SK-N-SH (cell line): ENCODE results near the gene CAV1. TPM values are rescaled to one million over a fixed set of nuclear protein-coding genes. Genes with fewer than 3 reads are reported as not detected.

ENCODE experiments used
- CTCF ChIA-PET: fragments of 300-600, 350-600 bp; formaldehyde crosslinking; extraction: SDS; loops from one replicate; lab custom pipeline; 2021; lab: Yijun Ruan, JAX
- POLR2A ChIA-PET: fragments of 350-600 bp; sonication (Branson Sonifier 250); formaldehyde crosslinking; extraction: SDS; loops from one replicate; lab custom pipeline; 2020; ENCODE audit warnings: antibody characterized with exemption, inconsistent platforms; lab: Yijun Ruan, JAX
- DNase-seq: peaks from one replicate; pipeline ENCODE4 v3.0.0; 2012
- H2AFZ ChIP-seq: fragments of 200-600 bp; sonication (generic); 2 replicates; pipeline ENCODE4 v1.8.1; 2016; ENCODE audit warnings: antibody characterized with exemption, mild to moderate bottlenecking, low read depth
- H3F3A ChIP-seq: fragments of 200-600 bp; sonication (generic); replicated peaks from 2 replicates; pipeline ENCODE3; 2016; ENCODE audit warnings: antibody characterized with exemption, mild to moderate bottlenecking; ENCODE audit not compliant: insufficient read depth
- H3K27ac ChIP-seq, 2 experiments: fragments of 200-500 bp in 1 of 2; fragments of 200-600 bp in 1 of 2; sonication (Bioruptor generic) in 1 of 2; sonication (generic), shearing (Covaris generic) in 1 of 2; 2 replicates each; pipeline versions ENCODE4 v1.5.1 to v1.6.1; 2014 to 2016; ENCODE audit warnings: low read depth in 2 of 2, inconsistent platforms in 1 of 2, low read length in 1 of 2, mild to moderate bottlenecking in 1 of 2, mixed read lengths in 1 of 2
- H3K27me3 ChIP-seq: fragments of 200-600 bp; sonication (generic), shearing (Covaris generic); 2 replicates; pipeline ENCODE4 v1.6.1; 2016; ENCODE audit warnings: mixed run types; ENCODE audit not compliant: insufficient read depth
- H3K36me3 ChIP-seq, 2 experiments: fragments of 200-500 bp in 1 of 2; fragments of 200-600 bp in 1 of 2; sonication (Bioruptor generic) in 1 of 2; sonication (generic) in 1 of 2; replicated peaks in 1 of 2; 2 replicates each; pipeline versions ENCODE3 to v1.5.1; 2014 to 2016; ENCODE audit warnings: low read length in 1 of 2, mild to moderate bottlenecking in 1 of 2; ENCODE audit not compliant: insufficient read depth in 2 of 2, control insufficient read depth in 1 of 2
- H3K4me1 ChIP-seq, 2 experiments: fragments of 200-500 bp in 1 of 2; fragments of 200-600 bp in 1 of 2; sonication (Bioruptor generic) in 1 of 2; sonication (generic), shearing (Covaris generic) in 1 of 2; 2 replicates each; pipeline versions ENCODE4 v1.5.1 to v1.6.1; 2014 to 2016; ENCODE audit warnings: low read depth in 1 of 2, low read length in 1 of 2, mixed run types in 1 of 2; ENCODE audit not compliant: insufficient read depth in 2 of 2, control insufficient read depth in 1 of 2
- H3K4me2 ChIP-seq: fragments of 200-600 bp; sonication (generic), shearing (Covaris generic); 2 replicates; pipeline ENCODE4 v1.6.1; 2017; ENCODE audit warnings: mixed run types
- H3K4me3 ChIP-seq, 2 experiments: fragments of 200-500 bp in 1 of 2; fragments of 200-600 bp in 1 of 2; sonication (Bioruptor generic) in 1 of 2; sonication (generic), shearing (Covaris generic) in 1 of 2; 2 replicates each; pipeline versions ENCODE4 v1.5.1 to v1.8.1; 2014 to 2016; ENCODE audit warnings: low read depth in 2 of 2, inconsistent platforms in 1 of 2, low read length in 1 of 2, mild to moderate bottlenecking in 1 of 2, mixed read lengths in 1 of 2, moderate library complexity in 1 of 2
- H3K79me2 ChIP-seq: fragments of 200-600 bp; sonication (generic); 2 replicates; pipeline ENCODE4 v1.8.1; 2017; ENCODE audit warnings: mild to moderate bottlenecking; ENCODE audit not compliant: insufficient read depth
- H3K9ac ChIP-seq: fragments of 200-600 bp; sonication (generic); 2 replicates; pipeline ENCODE4 v1.6.1; 2017; ENCODE audit warnings: mixed run types
- H3K9me2 ChIP-seq: fragments of 200-600 bp; sonication (generic); 2 replicates; pipeline ENCODE4 v1.6.1; 2017; ENCODE audit warnings: mixed run types
- H3K9me3 ChIP-seq: fragments of 200-600 bp; sonication (generic); 2 replicates; pipeline ENCODE4 v1.6.1; 2017; ENCODE audit warnings: mixed run types, mild to moderate bottlenecking, moderate library complexity
- H4K20me1 ChIP-seq: fragments of 200-600 bp; sonication (generic); 2 replicates; pipeline ENCODE4 v1.6.1; 2017; ENCODE audit warnings: mild to moderate bottlenecking, mixed run types; ENCODE audit not compliant: insufficient read depth
- CTCF ChIP-seq: fragments of 200-600 bp; sonication (generic); IDR thresholded peaks from 2 replicates; pipeline ENCODE4 v1.6.1; 2017; ENCODE audit warnings: antibody characterized with exemption, mild to moderate bottlenecking, moderate library complexity
- ELF1 ChIP-seq: IDR thresholded peaks from 2 replicates; pipeline ENCODE4 v1.4.0; 2012
- EP300 ChIP-seq, 2 experiments: IDR thresholded peaks; 2 replicates each; pipeline versions ENCODE4 v1.4.0 to v1.6.1; 2012; ENCODE audit warnings: borderline replicate concordance in 1 of 2, low read depth in 1 of 2, low read length in 1 of 2
- EZH2phosphoT487 ChIP-seq: fragments of 200-600 bp; sonication (generic); IDR thresholded peaks from 2 replicates; pipeline ENCODE4 v1.6.1; 2017; ENCODE audit warnings: low read depth, mixed run types, mild to moderate bottlenecking, antibody characterized with exemption, moderate library complexity, borderline replicate concordance
- FOSL2 ChIP-seq: IDR thresholded peaks from 2 replicates; pipeline ENCODE4 v1.4.0; 2012; ENCODE audit warnings: low read depth, mild to moderate bottlenecking, moderate library complexity, borderline replicate concordance
- FOXJ3 ChIP-seq: sonication (generic); formaldehyde crosslinking; IDR thresholded peaks from 2 replicates; pipeline ENCODE4 v1.5.1; 2020; ENCODE audit warnings: mild to moderate bottlenecking, missing genetic modification reagents
- FOXM1 ChIP-seq: IDR thresholded peaks from 2 replicates; pipeline ENCODE4 v1.4.0; 2012; ENCODE audit warnings: low read depth, mild to moderate bottlenecking
- MEF2A ChIP-seq: IDR thresholded peaks from 2 replicates; pipeline ENCODE4 v1.4.0; 2012; ENCODE audit warnings: low read depth, borderline replicate concordance
- MXI1 ChIP-seq: IDR thresholded peaks from 2 replicates; pipeline ENCODE4 v1.6.1; 2012; ENCODE audit warnings: mild to moderate bottlenecking, low read depth, low read length, improper control_type of control experiment
- NFIC ChIP-seq: IDR thresholded peaks from 2 replicates; pipeline ENCODE4 v1.4.0; 2012; ENCODE audit warnings: borderline replicate concordance
- RFX5 ChIP-seq: IDR thresholded peaks from 2 replicates; pipeline ENCODE4 v1.6.1; 2012; ENCODE audit warnings: mild to moderate bottlenecking, improper control_type of control experiment, low read length
- TCF12 ChIP-seq: IDR thresholded peaks from 2 replicates; pipeline ENCODE4 v1.4.0; 2012
- YY1 ChIP-seq: IDR thresholded peaks from 2 replicates; pipeline ENCODE4 v1.4.0; 2012; ENCODE audit warnings: low read depth, mild to moderate bottlenecking
- polyA plus RNA-seq, 3 experiments: library from polyadenylated mRNA; depleted of rRNA; stranded (reverse); fragments of >200 nt; gene quantifications; 2 replicates each; pipeline ENCODE4 v1.2.3, GENCODE V29; 2012
- TF ChIP-seq, protein P1 (sequence below): fragments of 150-350 bp; IDR thresholded peaks from 2 replicates; pipeline ENCODE4 v1.6.1; 2016; ENCODE audit warnings: mild to moderate bottlenecking, low read depth, low read length
- TF ChIP-seq, protein P2 (sequence below): IDR thresholded peaks from 2 replicates; pipeline ENCODE4 v1.4.0; 2012; ENCODE audit warnings: low read depth, borderline replicate concordance

CAV1 gene
- polyA plus RNA-seq, 1 of the 3 experiments (the other 2 are of a cell fraction) = 968 TPM

DNA sequence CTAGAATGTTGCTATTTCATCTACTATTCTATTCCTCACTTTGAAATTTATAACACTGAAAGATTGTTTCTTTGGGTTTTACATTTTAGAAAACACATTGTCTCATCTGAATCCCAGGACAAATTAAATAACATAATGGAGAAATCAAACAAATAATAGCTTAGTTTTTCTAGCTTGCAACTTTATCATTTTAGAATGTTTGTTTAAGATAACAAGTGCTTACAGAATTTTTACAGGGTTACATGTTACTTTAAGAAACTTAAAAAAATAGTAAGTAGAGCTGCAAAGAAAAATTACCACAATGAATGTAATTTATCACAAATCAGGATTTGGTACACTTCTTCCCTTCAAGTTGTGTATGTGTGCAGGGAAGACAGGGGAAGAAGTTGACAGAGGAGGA is 14.0 kb upstream of the CAV1 start:
- peak overlapping the region; percentile 57; the same call in 1 of the 2 replicates for H2AFZ ChIP-seq
- H3K9me3 ChIP-seq = no peaks in the 10 kb centered on the region
- ChIA-PET POLR2A (no interaction called here), CTCF (interaction anchor here (1.9 to 3.7 kb wide), 2 partner anchors 15 to 80 kb away, joined by 4 to 12 read pairs; no protein-coding TSS in a partner anchor)
- DNase-seq = no peak
- peak overlapping the region; percentile 66 for H3K4me2 ChIP-seq
- no peaks in the 10 kb centered on the region for H3K9me2 ChIP-seq
- peaks cover 30 to 33% of the 10 kb centered on the region in 2 experiments for H3K36me3 ChIP-seq
- peaks cover 10 to 66% of the 10 kb centered on the region in 2 experiments for H3K4me1 ChIP-seq
- peaks cover 18% of the 10 kb centered on the region for H3K79me2 ChIP-seq
- peak overlapping the region; percentile 93 to 95; a peak in 3 of 4 replicates for H3K27ac ChIP-seq
- H3K27me3 ChIP-seq = no peaks in the 10 kb centered on the region
- no peaks in the 10 kb centered on the region for H4K20me1 ChIP-seq
- H3F3A ChIP-seq = peaks cover 81% of the 10 kb centered on the region
- peak overlapping the region; percentile 67 for H3K9ac ChIP-seq
- TF ChIP-seq TCF12 (no peak), CTCF (no peak), MXI1 (no peak), FOXJ3 (CRISPR knock-in tag) (no peak), FOSL2 (no peak), NFIC (no peak), RFX5 (no peak), MEF2A (no peak), EZH2phosphoT487 (no peak), FOXM1 (no peak), YY1 (no peak), ELF1 (no peak), EP300 (IDR thresholded peaks at IDR 0.05; ENCODE audit: borderline replicate concordance in 1 of 2, low read depth in 1 of 2, low read length in 1 of 2) (no peak)
- TF ChIP-seq, protein P1, sequence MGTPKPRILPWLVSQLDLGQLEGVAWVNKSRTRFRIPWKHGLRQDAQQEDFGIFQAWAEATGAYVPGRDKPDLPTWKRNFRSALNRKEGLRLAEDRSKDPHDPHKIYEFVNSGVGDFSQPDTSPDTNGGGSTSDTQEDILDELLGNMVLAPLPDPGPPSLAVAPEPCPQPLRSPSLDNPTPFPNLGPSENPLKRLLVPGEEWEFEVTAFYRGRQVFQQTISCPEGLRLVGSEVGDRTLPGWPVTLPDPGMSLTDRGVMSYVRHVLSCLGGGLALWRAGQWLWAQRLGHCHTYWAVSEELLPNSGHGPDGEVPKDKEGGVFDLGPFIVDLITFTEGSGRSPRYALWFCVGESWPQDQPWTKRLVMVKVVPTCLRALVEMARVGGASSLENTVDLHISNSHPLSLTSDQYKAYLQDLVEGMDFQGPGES = no peak
- TF ChIP-seq, protein P2, sequence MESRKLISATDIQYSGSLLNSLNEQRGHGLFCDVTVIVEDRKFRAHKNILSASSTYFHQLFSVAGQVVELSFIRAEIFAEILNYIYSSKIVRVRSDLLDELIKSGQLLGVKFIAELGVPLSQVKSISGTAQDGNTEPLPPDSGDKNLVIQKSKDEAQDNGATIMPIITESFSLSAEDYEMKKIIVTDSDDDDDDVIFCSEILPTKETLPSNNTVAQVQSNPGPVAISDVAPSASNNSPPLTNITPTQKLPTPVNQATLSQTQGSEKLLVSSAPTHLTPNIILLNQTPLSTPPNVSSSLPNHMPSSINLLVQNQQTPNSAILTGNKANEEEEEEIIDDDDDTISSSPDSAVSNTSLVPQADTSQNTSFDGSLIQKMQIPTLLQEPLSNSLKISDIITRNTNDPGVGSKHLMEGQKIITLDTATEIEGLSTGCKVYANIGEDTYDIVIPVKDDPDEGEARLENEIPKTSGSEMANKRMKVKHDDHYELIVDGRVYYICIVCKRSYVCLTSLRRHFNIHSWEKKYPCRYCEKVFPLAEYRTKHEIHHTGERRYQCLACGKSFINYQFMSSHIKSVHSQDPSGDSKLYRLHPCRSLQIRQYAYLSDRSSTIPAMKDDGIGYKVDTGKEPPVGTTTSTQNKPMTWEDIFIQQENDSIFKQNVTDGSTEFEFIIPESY = no peak
- TF ChIP-seq, all 33 proteins: peak for 0
- H3K4me3 ChIP-seq = 0 out of 4 replicates have a peak overlapping the region, but pooled peaks of 1 of the 2 experiments have one; percentile 54
